ENCODE measurements around the gene GNAI2.
A peak's percentile ranks its signal among the peaks of the same experiment; 100 is the strongest.

GNAI2 gene

DNA sequence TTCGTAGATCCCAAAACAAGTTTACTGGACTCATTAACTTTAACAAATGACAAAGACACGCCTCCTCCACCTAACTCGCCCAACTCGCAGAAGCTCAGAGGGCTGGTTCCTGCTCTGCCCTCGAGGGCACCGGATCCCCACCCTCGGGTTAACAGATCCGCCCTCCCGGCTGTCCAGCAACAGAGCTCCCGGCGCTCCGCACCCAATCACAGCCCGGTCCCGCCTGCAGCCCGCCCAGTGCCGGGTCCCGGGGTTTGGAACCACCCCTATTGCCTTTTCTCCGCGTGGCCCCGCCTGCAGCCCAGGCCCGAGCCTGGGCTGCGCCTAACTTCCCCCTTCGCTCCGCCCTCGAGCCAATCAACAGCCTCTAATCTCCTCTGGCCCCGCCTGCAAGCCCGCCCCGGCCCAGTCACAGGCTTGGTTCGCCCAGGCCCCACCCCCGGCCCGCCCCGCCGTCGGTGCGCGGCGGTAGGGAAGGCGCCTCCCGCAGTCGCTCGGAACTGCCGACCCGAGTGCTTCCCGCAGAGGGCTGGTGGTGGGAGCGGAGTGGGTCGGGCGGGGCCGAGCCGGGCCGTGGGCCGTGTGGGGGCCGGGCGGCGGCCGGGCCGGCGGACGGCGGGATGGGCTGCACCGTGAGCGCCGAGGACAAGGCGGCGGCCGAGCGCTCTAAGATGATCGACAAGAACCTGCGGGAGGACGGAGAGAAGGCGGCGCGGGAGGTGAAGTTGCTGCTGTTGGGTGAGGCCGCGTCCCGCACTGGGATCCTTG lies at the start of gene GNAI2:
Gene GNAI2, plus strand, starts transcription at position 489 of the 768 bp plus-strand sequence. Its CDS starts 132 bp downstream, at position 621.
- DNase-seq, result peak; percentile 99

DNA sequence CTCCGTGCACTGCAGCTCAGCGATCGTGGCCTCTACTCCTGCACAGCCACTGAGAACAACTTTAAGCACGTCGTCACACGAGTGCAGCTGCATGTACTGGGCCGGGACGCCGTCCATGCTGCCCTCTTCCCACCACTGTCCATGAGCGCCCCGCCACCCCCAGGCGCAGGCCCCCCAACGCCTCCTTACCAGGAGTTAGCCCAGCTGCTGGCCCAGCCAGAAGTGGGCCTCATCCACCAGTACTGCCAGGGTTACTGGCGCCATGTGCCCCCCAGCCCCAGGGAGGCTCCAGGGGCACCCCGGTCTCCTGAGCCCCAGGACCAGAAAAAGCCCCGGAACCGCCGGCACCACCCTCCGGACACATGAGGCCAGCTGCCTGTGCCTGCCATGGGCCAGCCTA lies 48.3 kb upstream of the GNAI2 start:
- DNase-seq, result no peak

DNA sequence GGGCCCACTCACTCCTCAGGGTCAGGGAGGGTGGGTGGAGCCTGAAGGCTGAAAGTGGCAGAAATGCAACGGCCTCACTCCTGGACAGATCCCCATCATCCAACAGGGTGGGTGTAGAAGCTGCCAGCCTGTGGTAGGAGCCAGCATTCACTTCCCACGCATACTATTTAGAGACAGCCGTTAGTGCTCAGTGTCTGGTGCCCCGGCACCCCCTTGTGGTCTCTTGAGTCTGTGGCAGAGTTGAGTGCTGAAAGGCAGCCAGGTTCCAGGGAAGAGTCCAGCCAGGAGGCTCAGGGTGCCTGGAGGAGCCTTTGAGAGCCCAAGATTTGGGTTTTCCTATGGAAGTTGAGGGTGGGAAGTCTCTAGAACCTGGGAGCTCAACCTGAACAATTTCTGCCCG lies 46.7 kb upstream of the GNAI2 start:
- DNase-seq, result peak; percentile 77

DNA sequence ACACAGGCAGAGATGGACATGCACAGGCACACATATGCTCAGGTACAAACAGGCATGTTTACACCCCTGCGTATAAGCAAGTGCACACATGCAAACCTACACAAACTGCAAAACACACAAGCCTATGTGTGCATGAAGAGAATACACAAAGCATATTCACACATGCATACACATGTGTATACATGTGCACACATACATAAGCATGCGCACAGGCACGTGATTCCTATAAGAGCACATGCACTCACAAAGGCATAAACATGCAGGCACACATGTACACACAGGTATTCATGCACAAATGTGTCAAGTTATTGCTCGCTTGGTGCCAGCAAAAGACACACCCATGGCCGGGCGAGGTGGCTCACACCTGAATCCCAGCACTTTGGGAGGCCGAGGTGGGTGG lies 46.0 kb upstream of the GNAI2 start:
- no peak for DNase-seq

DNA sequence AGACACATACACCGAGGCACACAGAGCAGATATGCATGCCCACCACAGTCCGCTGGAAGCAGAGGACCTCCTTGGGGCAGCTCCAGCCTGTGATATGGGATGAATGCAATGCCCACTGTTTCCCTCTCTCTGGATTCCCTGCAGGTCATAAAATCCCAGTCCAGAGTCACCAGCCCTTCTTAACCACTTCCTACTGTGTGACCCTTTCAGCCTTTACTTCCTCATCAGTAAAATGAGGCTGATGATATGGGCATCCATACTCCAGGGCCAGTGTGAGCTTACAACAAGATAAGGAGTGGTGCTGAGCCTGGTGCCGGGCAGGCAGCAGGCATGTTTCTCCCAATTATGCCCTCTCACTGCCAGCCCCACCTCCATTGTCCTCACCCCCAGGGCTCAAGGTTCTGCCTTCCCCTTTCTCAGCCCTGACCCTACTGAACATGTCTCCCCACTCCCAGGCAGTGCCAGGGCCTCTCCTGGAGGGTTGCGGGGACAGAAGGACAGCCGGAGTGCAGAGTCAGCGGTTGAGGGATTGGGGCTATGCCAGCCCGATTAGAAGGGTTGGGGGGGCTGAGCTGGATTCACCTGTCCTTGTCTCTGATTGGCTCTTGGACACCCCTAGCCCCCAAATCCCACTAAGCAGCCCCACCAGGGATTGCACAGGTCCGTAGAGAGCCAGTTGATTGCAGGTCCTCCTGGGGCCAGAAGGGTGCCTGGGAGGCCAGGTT lies 44.9 kb upstream of the GNAI2 start, which contains the start of gene GNAT1:
Gene GNAT1, plus strand, starts transcription at position 675 of the 725 bp plus-strand sequence. CDS start 116 bp downstream, outside the sequence.
- no peak for DNase-seq

DNA sequence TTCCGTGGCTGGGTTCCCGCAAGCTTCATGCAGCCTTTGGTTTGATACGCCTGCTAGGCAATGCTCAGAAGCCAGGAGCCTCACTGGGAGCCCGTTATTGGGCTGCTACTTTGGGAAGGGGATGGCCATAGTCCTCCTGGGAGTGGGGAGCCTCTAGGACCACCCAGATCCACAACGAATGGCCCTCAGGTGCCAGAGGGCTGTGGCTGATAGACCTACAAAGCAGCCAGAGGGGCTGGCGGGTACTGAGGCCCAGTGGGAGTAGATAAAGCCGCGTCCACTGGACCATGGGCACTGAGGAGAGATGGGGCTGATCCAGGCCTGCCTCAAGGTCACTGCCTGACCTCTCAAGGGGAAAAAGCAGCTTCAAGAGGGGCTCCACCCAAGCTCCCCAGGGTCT lies 43.9 kb upstream of the GNAI2 start:
- no peak for DNase-seq

DNA sequence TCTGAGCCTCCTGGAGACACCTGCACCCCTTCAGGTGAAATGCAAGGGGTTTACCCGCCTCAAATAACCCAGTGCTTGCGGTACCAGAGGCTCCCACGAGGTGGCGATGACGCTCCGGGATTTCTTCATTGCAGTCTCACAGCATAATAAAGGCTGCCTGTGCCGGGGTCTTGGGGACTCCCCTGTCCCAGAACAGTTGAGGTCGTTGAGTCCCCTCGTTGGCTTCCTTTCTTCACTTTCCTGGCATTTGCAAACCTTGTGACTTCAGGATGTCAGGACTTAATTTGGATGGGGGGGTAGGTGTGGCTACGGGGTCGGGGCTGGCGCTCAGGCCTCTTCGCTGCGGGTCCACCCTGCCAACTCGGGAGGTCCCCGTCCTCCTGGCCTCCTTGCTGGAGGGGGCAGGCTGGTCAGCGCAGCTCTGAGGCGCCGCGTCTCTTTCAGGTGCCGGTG lies 43.3 kb upstream of the GNAI2 start:
- DNase-seq, result peak; percentile 53

DNA sequence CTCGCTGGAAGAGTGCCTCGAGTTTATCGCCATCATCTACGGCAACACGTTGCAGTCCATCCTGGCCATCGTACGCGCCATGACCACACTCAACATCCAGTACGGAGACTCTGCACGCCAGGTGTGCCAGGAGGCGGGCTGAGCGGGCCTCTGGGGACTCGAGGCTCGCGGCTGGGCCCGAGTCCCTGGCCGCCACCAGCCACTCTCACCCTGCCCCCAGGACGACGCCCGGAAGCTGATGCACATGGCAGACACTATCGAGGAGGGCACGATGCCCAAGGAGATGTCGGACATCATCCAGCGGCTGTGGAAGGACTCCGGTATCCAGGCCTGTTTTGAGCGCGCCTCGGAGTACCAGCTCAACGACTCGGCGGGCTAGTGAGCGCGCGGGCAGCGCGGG lies 42.7 kb upstream of the GNAI2 start:
- no peak for DNase-seq

DNA sequence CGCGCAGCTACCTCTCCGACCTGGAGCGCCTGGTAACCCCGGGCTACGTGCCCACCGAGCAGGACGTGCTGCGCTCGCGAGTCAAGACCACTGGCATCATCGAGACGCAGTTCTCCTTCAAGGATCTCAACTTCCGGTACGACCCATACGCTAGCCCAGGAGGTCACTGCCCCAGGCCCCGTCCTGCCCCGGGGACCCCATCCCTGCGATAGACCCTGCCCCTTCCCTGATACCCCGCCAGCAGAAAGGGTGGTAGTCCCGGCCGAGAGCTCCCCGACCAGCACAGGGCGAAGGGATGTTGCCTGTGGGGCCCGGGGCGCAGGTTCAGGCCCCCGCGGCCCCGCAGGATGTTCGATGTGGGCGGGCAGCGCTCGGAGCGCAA lies 42.3 kb upstream of the GNAI2 start:
- no peak for DNase-seq

DNA sequence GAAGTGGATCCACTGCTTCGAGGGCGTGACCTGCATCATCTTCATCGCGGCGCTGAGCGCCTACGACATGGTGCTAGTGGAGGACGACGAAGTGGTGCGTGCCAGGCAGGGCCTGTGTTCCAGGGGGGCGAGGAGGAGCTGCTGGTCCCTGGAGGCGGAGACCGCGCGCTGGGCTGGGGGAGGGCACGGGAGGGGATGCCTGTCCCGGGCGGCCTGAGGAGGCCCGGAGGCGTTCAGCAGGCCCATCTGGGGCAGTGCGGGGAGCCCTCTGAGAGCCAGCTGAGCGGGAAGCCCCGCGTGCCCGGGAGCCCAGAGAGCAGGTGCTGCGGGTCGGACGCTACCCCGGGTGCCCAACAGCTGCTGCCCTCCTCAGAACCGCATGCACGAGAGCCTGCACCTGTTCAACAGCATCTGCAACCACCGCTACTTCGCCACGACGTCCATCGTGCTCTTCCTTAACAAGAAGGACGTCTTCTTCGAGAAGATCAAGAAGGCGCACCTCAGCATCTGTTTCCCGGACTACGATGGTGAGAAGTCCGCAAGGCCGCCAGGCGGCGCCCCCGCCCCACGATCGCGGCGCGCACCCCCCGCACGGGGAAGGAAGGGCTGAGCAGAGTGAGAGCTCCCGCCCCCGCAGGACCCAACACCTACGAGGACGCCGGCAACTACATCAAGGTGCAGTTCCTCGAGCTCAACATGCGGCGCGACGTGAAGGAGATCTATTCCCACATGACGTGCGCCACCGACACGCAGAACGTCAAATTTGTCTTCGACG lies 41.7 kb upstream of the GNAI2 start:
- DNase-seq, result peak; percentile 55

DNA sequence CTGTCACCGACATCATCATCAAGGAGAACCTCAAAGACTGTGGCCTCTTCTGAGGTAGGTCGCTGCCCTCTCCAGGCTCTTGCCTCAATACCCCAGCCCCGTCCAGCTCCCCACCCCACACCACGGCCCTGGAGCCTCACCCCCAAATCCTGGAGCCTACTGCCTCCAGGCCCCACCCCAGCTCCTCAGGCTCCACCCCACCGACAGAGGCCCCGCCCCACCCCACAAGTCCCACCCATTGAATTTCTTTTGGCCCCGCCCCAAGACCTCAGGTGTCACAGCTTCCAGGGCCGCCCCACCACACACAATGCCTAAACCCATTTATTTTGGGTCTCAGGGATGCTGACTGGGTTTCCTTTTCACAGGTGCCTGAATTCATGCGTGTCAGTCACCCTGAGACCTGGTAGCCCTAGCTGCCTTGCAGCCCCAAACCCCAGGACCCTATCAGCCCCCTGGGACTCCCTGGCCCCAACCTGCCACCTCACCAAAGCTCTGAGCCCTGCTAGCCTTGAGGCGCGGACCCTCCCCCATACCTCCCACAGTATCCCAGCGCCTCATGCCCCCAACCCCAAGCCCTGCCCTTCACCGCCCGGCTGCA lies 41.0 kb upstream of the GNAI2 start:
- DNase-seq, result peak; percentile 15

DNA sequence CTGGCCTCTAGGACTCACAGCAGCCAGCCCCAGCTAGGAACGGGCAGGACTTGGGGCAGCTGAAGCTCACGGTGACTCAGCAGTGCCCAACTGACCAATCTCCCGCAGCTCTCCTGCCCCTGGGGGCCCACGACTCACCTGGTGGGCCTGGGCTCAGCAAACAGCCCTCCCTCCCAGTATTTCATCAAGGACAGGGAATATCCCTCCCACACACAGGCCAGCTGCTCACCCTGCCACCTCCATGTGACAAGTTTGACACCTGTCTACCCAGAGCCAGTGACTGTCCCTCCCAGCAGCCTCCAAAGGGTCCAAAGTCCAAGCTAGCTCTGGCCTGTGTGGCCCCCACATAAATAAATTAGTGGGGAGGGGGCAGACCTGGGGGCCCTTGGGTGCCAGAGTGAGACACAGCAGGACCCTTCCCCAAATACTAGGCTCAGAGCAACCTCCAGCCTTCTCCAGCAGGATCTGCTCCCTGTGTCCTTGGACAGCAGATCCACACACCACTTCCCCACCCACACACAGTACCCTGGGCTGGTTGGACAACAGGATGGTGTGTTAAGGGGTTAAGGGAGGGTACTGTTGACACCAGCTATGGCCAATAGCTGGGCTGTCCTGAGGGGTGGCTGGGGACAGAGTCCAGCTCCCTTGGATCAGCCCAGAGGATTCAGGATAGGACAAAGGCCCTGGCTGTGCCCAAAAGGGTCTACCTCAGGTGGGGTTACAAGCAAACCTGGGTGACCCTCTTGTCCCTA lies 40.3 kb upstream of the GNAI2 start:
- no peak for DNase-seq

DNA sequence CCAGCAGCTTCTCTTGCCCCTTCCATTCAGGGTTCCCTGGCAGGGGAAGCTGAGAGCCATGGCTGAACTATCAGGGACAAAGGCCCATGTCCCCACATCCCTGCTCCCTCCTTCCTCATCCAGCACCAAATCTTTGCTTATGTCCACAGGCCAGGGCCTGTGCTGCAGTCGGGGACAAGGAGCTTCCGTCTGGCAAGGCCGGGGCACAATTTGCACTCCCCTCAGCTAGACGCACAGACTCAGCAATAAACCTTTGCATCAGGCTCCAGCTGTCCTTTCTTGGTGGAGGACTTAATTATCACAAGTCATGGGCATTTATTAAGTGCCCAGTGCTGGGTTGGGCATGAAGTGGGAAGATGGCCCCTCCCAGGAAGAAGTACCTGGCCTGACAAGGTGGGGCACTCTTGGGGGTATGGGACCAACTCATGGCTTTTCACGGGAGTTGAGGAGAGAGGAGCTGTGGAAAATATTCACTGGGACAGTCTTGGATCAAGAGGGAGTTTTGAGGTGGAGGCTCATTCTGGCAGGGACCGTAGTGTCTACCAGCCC lies 39.7 kb upstream of the GNAI2 start:
- DNase-seq, result no peak

DNA sequence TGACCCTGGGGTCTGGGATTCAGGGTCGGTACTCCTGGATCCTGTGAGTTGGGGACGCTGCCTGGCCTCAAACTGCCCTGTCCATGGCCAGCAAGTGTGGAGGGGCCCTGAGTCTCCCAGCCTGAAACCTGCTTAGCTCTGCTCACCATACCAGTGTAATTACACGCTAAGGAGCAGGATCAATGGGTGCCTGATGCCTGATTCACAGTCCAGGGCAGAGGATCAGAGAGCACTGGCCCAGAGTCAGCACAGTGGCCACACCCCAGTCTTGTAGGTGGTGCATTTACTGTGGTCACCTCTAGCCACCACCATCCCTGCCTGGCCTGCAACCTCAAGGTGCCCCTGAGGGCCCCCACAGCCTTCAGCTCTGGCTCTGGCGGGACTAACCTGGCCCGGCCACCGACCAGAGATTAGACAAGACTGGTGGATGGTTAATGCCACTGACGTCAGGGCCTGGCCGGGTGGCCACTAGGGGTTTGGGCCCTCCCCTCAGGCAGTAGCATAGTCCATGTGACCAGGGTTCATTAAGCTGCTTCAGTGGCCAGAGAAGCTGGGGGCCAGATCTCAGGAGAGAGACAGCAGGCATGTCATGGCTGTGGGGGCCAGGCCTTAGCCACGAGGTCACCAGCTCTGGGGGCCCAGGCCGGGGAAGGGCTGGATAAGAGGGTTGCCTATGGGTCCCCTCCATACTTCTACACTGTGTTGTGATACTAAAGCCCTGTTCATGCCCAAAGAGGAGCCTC lies 34.3 kb upstream of the GNAI2 start:
- no peak for DNase-seq

DNA sequence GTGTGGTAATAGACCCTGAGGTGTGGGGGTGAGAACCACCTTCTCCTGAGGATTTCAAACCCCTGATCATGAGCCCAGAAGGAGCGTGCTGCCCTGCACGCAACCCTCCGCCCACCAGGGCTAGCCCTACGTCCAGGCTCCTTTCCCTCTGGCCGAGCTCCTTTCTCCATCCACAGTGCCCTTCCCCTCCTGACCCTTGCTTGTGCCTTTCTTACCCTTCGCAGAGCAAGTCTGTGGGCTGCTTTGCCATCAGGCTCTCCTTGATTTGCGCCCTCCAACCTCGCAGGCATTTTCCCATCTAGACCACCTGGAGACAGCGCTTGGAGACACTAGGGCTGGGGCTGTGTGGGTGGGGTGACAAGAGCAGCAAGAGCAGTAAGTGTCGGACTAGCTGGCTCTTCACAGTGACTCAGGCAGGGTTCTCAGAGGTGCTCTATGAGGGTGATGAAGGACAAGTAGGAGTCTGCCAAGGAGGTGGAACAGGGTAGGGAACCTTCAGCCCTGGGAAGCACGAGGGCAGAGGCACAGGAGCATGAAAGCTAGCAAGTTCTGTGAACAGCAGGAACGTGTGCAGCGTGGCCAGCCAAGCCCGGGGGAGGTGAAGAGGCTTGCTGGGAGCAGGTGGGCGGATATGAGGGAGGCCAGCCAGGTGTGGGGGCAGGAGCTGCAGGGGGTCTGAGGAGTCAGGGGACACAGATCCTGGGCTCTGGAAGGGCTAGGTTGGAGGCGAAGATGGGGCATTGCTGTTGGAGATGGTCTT lies 33.5 kb upstream of the GNAI2 start:
- no peak for DNase-seq

DNA sequence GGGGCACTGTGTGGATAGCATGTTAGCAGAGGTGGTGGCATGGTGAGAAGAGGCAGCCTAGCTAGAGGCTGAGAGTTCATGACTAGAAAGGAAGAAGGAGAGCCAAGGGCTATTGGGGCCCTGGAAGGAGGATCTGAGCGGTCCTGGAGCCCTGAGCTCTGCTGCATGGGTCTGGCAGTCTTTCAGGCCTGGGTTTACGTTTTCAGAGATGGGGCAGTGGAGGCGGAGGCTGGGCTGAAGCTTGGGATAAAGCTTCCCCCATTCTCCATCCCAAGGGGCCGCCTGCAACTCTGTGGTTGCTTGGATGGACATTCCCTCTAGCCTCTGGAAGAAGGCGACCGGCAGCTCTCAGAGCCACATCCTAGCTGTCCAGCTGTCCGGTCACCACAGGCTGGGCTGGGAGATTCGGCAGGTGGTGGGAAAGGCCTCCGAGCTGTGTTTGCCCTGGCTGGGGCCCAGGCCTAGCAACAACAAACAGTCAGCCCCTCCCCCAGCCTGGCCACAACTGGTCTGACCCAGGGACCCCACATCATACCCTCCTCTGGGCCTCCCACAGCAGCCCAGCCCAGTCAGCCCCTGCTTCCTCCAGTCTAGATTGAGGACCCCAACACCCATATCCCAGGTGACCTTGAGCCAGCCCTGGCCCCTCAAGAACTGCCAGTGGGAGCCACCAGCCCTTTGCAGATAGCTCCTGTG lies 32.7 kb upstream of the GNAI2 start:
- DNase-seq, result no peak

DNA sequence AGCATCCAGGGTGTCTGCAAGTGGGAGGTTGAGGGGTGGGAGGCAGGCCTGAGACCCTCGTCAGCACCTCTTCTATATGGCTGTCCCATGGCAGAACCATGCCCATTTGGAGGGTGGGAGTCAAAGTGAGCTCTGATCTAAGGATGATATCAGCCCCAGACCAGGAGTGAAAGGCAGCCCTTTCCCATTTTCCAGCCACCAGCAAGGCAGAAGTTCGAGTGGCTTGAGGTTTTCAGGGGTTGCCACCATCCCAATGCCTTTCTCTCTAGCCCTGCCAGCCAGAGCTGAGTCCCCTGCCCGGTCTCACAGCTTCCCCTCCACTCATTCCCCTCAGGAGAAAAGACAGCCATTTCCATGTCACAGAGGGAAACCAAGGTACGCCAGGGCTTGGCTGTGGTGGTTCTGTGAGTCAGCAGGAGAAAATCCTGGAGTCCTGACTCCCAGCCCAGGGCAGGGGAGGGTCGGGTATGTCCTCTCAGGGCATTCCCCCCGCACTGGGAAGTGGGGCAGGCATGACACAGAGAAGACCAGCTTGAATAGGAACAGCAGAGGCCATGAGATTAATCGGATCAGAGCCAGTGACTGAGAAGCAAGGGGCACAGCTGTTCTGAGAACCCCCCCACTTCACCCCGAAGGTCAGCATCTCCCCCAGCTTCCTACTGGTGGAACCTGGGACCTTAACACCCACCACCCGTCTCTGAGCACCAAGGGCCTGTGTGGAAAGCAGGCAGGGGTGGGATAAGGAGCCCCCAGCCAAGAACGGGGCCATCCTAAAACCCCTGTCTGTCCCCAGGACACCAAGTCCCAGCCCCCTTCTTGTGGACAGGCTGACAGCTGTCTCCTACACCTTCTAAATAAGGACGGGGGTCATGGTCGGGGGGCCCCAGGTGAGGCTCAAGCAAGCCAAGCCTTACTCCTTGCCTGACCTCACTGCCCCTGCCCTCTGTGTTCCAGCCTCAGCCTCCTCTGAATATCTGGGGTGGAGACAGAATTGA lies 31.9 kb upstream of the GNAI2 start:
- DNase-seq, result no peak

DNA sequence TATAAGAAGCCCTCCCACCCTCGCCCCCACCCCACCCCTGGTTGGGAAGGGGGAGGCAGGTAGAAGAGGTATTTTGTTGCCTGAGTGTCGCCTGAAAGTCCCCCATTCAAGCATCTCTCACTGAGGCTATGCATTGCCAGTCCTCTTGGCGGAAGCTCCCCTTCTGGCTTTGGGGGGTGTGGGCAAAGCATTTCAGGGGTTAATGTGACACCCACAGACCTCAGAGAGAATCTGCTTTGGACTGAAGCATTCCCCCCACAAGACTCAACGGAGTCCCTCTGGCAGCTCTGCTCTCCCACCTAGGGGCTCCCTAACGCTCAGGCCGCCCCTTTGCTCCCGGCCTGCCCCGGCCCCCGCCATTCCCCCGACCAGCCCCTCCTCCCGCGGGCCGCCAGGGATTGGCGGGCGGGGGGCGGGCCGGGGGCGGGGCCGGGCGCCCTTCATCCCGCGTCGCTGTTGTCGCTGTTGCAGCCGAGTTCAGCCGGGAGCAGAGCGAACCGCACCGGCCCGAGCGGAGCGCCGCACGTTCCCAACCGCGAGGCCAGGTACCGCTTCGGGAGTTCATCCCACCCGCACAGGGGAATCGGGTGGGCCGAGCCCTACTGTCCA lies 31.1 kb upstream of the GNAI2 start, which contains the start of gene SLC38A3:
Gene SLC38A3, plus strand, starts transcription at position 468 of the 609 bp plus-strand sequence. CDS start 8,929 bp downstream, outside the sequence.
- no peak for DNase-seq

Data from fibroblast of skin of right biceps (primary cell).